Retinal pigment epithelial cell (primary cell): ENCODE measurements around the gene SOBP.

Experiments
- DNase-seq: peaks from one replicate; pipeline ENCODE4 v3.0.0-alpha.2; 2010; ENCODE audit warnings: low read depth
- H3K4me3 ChIP-seq: 2 replicates; pipeline ENCODE4 v1.5.1; 2011; ENCODE audit warnings: mild to moderate bottlenecking, low read length, control low read depth, moderate library complexity
- TF ChIP-seq, protein P1 (sequence below): conservative IDR thresholded peaks from 2 replicates; pipeline ENCODE4 v1.5.1; 2011; ENCODE audit warnings: low read depth, low read length, control low read depth, inconsistent platforms

SOBP gene

DNA sequence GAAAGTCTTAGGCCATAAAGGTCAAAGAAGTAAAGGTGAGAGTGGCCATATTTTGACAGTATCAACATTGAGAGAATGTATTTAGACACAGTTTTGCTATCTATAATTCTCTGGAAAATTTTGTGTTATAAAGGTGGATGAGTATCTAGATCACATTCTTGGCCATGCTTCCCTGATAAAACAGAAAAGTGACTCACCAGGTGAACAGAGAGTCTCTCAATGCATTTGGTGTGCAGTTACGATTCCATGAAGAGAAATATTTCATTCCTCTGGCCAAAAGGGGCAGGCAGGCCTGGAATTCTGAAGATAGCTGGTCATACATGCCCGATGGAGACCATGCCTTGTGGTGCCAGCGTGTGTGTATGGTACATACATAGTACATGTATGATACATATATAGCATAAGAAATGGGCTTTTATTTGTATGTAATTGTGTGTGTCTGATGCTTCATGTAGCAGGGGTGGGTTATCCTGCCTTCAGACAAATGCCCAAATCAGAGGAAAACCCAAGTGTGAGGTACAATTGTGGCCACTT lies 164.0 kb downstream of the SOBP start:
- H3K4me3 ChIP-seq: no peak overlapping the region
- no peak for DNase-seq
- TF ChIP-seq, protein P1, sequence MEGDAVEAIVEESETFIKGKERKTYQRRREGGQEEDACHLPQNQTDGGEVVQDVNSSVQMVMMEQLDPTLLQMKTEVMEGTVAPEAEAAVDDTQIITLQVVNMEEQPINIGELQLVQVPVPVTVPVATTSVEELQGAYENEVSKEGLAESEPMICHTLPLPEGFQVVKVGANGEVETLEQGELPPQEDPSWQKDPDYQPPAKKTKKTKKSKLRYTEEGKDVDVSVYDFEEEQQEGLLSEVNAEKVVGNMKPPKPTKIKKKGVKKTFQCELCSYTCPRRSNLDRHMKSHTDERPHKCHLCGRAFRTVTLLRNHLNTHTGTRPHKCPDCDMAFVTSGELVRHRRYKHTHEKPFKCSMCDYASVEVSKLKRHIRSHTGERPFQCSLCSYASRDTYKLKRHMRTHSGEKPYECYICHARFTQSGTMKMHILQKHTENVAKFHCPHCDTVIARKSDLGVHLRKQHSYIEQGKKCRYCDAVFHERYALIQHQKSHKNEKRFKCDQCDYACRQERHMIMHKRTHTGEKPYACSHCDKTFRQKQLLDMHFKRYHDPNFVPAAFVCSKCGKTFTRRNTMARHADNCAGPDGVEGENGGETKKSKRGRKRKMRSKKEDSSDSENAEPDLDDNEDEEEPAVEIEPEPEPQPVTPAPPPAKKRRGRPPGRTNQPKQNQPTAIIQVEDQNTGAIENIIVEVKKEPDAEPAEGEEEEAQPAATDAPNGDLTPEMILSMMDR: no peak

GRCh38 chr6:107654764-107655163 lies 164.8 kb downstream of the SOBP start:
- TF ChIP-seq, protein P1: no peak
- H3K4me3 ChIP-seq: no peak overlapping the region
- no peak for DNase-seq

DNA sequence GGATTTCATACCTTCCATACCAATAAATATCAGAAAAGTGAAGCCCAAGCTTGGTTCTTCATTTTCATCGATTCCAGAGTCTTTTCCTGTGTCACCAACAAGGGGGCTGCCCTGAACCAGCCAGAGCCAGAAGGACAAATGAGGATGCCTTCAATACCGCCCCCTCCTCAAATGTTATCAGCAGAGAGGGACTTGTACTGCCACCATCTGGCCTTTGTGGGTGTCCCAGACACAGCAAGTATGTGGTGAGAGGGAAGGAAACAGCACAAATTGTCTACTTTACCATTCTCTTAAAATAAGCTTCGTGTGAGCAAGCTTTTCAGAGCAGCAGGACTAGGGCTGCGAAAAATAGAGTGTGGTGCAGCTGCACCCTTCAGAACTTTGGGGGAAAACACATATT lies 165.3 kb downstream of the SOBP start:
- DNase-seq: no peak
- H3K4me3 ChIP-seq: no peak overlapping the region
- TF ChIP-seq, protein P1: peak; percentile 69

- H3K4me3 ChIP-seq: no peak overlapping the region
- TF ChIP-seq, protein P1: no peak
- no peak for DNase-seq
Measured at GRCh38 chr6:107655864-107656263, 165.9 kb downstream of the SOBP start.

DNA sequence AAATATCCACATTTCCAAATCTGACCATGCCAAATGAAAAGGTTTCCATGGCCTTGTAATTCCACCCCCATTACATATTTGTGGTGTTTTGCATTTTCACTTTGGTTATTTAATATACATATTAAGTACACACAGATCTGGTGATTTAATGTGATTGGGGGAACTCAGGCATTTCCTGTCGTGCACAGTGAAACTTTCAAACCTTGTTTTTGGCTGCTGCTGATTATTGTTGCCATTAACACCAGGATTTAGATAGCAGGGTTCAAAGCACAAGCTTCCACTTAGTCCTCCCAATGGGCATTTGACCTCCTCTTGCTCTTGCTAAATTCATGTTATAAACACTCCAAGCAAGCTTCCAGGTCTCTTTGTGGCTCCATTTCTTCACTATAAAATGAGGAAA lies 166.5 kb downstream of the SOBP start:
- TF ChIP-seq, protein P1: no peak
- DNase-seq: no peak
- no peak overlapping the region for H3K4me3 ChIP-seq

GRCh38 chr6:107656883-107657282 lies 167.0 kb downstream of the SOBP start:
- H3K4me3 ChIP-seq: no peak overlapping the region
- TF ChIP-seq, protein P1: no peak
- no peak for DNase-seq

- no peak overlapping the region for H3K4me3 ChIP-seq
- TF ChIP-seq, protein P1: no peak
- DNase-seq: no peak
Measured at GRCh38 chr6:107657373-107657754, 167.4 kb downstream of the SOBP start.
